ENCODE results near the gene CLIC4. TPM values are rescaled to one million over a fixed set of nuclear protein-coding genes. Genes with fewer than 3 reads are reported as not detected.

Gene CLIC4
- total RNA-seq, 2 donors from 2014 or later = 236 to 265 TPM

- Histone ChIP-seq H3K27ac (no peak overlapping the region), H3K4me1 (peaks cover 0 to 61% of the 10 kb centered on the region in 2 donors), H3K4me3 (no peak overlapping the region), H3K36me3 (no peaks in the 10 kb centered on the region), H3K9me3 (no peaks in the 10 kb centered on the region), H3K27me3 (no peaks in the 10 kb centered on the region)
- TF ChIP-seq CTCF (IDR thresholded peaks at IDR 0.05) = peak; percentile 66 to 87
- no peak for DNase-seq (ENCODE audit: low spot score)
These were observed 85.5 kb downstream of the CLIC4 start for GRCh38 chr1:24830680-24831272.

GRCh38 chr1:24841593-24841992 lies 96.3 kb downstream of the CLIC4 start:
- no peak overlapping the region for H3K27ac ChIP-seq
- TF ChIP-seq CTCF (IDR thresholded peaks at IDR 0.05) = no peak
- H3K27me3 ChIP-seq = no peaks in the 10 kb centered on the region
- no peak for DNase-seq (ENCODE audit: low spot score)
- no peaks in the 10 kb centered on the region for H3K4me1 ChIP-seq
- no peaks in the 10 kb centered on the region for H3K9me3 ChIP-seq
- H3K36me3 ChIP-seq = peaks cover 17% of the 10 kb centered on the region
- no peak overlapping the region for H3K4me3 ChIP-seq

GRCh38 chr1:24846671-24847070 lies 101.4 kb downstream of the CLIC4 start:
- Histone ChIP-seq H3K4me3 (no peak overlapping the region), H3K4me1 (peaks cover 0 to 21% of the 10 kb centered on the region in 2 donors), H3K9me3 (no peaks in the 10 kb centered on the region), H3K27ac (no peak overlapping the region), H3K27me3 (no peaks in the 10 kb centered on the region), H3K36me3 (peaks cover 5% of the 10 kb centered on the region)
- DNase-seq (ENCODE audit: low spot score) = no peak
- no peak for TF ChIP-seq CTCF (IDR thresholded peaks at IDR 0.05)

GRCh38 chr1:24847995-24848881 lies 103.0 kb downstream of the CLIC4 start:
- TF ChIP-seq CTCF (IDR thresholded peaks at IDR 0.05) = peak; percentile 90 to 95
- H3K9me3 ChIP-seq = no peaks in the 10 kb centered on the region
- H3K27ac ChIP-seq = peak overlapping the region; percentile 44 to 63
- H3K4me1 ChIP-seq = peaks cover 0 to 21% of the 10 kb centered on the region in 2 donors
- peak overlapping the region; percentile 37 to 59 for H3K4me3 ChIP-seq
- H3K36me3 ChIP-seq = no peaks in the 10 kb centered on the region
- peak; percentile 94 for DNase-seq (ENCODE audit: low spot score)
- no peaks in the 10 kb centered on the region for H3K27me3 ChIP-seq

- H3K36me3 ChIP-seq = no peaks in the 10 kb centered on the region
- H3K27ac ChIP-seq = no peak overlapping the region
- H3K27me3 ChIP-seq = no peaks in the 10 kb centered on the region
- peaks cover 0 to 21% of the 10 kb centered on the region in 2 donors for H3K4me1 ChIP-seq
- DNase-seq (ENCODE audit: low spot score) = peak; percentile 55
- no peak overlapping the region for H3K4me3 ChIP-seq
- TF ChIP-seq CTCF (IDR thresholded peaks at IDR 0.05) = peak in 1 of 2 donors; percentile 33
- no peaks in the 10 kb centered on the region for H3K9me3 ChIP-seq
These were observed 104.5 kb downstream of the CLIC4 start for GRCh38 chr1:24849672-24850295.

Data from right atrium auricular region (tissue), 2 donors.